ENCODE measurements around the gene TRAM2. TPM values are rescaled to one million over a fixed set of nuclear protein-coding genes. Genes with fewer than 3 reads are reported as not detected.

The TRAM2 gene
- polyA plus RNA-seq, 3 donors: 41.7 to 47.6 (median 46.8) TPM

- peak in 2 of 3 donors; percentile 75 to 83 for DNase-seq (ENCODE audit: low read depth in 3 of 3, low spot score in 2 of 3)
These were observed 18.3 kb upstream of the TRAM2 start for GRCh38 chr6:52595000-52595795.

DNA sequence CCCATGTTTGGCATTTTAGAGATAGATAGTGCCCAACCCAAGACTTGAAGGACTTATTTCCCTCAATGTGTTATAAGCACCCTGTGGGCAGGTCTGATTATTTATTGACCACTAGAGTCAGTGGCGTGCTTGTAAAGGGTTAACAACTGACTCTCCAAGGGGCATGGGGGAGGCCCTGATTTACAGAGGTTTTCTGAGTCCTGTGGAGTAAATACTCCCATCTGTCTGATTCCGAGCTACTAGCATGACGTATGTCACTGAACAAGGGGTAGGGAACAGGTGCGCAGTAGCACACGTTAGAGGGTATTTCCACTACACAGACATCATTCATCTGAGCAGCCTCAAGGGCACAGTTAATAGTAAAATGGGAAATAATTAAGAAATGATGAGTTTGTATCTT is 17.4 kb upstream of the TRAM2 start:
- no peak for DNase-seq (ENCODE audit: low read depth in 3 of 3, low spot score in 2 of 3)

DNA sequence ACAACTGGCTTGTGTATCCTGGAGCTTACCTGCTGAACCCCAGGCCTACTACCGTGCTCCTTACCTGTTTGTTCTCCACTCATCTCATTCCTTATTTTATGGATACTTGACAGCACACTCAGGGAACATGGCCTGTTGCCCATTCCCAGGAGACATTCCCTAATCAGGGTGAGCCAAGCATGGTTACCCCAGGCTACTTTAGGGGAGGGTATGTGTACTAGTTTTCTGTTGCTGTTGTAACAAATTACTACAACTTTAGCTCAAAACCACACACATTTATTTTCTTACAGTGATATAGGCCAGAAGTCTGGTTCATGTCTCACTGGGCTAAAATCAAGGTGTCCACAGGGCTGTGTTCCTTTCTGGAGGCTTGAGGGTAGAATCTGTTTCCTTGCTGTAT is 15.0 kb upstream of the TRAM2 start:
- DNase-seq (ENCODE audit: low read depth in 3 of 3, low spot score in 2 of 3): no peak

DNA sequence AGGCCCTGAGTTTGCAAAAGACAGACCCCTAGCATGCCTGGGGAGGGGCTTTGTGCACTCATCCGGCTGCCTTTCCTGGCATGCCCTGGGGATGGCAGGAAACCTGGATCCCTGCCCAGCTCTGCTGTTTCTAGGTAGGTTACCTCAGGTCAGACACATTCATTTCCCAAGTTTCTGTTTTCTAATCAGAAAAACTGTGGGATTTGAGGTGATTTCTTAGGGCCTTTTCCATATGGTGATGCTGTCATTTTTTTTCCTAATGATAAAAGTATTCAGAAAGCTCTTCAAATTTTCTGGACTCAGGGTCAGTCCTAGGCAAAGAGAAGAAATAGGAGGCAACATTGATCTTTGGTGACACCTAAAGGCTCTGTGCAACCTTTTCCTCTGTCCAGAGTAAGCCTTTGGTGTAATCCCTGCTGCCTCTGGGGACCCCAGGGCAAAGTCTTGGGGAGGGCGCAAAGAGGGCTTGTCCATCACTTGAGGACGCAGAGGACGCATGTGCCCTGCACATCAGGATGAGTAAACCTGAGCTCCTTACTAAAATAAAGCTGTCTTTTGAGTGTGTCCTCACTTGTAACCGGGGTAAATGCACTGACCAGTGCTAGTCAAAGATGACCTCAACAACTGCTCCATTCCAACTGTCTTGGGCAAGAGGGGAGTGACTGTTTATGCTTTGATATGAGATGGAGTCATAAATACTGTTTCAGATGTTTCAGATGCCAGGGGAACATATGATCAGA is 13.5 kb upstream of the TRAM2 start:
- no peak for DNase-seq (ENCODE audit: low read depth in 3 of 3, low spot score in 2 of 3)

DNA sequence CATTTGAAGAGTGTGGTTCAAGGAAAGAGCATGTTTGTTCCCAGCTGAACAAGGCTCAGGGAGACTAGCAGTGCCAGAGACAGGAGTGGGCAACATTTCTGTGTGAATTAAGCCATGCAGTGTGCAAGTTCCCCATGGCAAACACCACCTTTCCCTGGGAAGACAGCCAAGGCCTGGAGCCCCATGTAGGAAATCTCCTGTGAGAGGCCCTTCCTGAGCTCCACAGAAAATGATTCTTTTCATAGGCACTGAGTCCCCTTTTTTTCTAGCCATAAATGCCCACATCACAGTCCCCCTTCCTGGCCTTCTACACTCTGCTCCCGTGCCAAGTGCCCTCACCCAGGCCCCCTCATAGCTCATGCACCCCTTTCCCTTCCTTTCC is 11.8 kb upstream of the TRAM2 start:
- no peak for DNase-seq (ENCODE audit: low read depth in 3 of 3, low spot score in 2 of 3)

DNA sequence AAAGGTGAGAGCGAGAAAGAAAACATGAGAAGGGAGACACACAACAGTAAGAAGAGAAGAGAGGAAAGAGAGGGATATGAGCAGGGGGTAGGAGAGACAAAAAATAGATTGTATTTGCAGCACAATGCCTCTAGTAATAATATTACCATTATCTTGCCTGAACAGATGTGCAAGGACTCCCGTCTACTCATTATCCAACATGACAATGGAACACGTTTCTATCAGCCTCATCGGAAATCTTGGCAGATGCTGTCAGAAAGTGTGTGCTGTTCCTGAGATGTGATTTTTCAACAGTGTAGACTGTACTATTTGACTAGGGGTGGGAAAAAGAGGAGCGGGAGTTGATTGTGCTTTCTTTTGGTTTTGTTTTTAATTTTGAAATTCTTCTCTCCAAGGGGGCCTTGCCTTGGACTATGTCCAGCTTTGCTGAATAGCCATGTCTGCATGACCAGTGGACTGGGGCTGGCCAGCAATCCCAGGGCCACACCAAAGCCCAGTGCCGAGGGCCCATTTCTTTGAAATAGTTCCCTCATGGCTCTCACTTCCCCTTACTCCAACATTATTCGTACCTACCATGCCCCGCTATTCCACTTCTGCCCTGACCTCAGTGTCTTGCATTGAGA is 11.3 kb upstream of the TRAM2 start:
- DNase-seq (ENCODE audit: low read depth in 3 of 3, low spot score in 2 of 3): no peak

DNA sequence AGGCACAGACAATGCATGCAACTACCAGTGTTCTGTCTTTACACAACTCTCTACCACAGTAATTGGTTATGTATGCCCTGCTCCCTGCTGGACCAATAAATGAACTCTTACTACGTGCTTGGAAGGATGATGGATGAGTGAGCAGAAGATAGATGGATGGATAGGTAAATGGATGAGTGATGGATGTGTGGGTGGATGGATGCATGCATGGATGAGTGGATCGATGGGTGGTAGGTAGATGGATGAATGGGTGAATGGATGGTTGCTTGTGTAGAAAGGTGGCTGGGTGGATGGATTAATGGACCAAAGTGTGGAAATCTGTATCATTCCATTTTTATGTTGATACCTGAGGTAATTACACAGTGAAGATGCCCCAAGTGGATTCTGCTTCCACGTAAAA is 10.1 kb upstream of the TRAM2 start:
- no peak for DNase-seq (ENCODE audit: low read depth in 3 of 3, low spot score in 2 of 3)

DNA sequence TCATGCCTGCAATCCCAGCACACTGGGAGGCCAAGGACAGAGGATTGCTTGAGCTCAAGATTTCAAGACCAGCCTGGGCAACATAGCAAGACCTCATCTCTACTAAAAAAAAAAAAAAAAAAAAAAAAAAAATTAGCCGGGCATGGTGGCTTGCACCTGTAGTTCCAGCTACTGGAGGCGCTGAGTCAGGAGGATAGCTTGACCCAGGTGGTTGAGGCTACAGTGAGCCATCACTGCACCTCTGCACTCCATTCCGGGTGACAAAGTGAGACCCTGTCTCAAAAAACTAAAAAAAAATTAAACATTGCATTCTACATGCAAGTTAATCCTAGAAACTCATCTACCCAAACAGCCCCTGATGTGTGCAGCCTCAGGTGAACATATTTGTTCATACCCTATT is 7.3 kb upstream of the TRAM2 start:
- no peak for DNase-seq (ENCODE audit: low read depth in 3 of 3, low spot score in 2 of 3)

- no peak for DNase-seq (ENCODE audit: low read depth in 3 of 3, low spot score in 2 of 3)
These were observed 6.1 kb upstream of the TRAM2 start for GRCh38 chr6:52582996-52583395.

DNA sequence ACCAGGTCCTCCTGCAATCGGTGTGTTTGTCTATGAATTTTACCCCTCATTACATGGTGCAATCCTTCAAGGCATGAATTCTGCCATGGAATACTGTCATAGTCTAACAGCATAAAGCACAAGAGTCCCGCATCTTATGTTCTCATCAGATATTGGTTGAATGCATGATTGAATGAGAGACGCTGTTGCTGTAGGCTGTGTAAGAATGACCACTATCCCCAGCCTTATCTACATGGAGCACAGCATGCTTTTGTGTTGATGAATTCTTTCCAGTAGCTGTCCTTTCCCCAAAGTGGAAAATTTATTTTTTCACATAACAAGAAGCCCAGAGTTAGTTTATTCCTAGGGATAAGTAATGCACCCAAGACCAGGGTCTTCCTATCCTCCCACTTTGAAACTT is 5.6 kb upstream of the TRAM2 start:
- DNase-seq (ENCODE audit: low read depth in 3 of 3, low spot score in 2 of 3): no peak

GRCh38 chr6:52580905-52581304 is 4.0 kb upstream of the TRAM2 start:
- DNase-seq (ENCODE audit: low read depth in 3 of 3, low spot score in 2 of 3): no peak

- no peak for DNase-seq (ENCODE audit: low read depth in 3 of 3, low spot score in 2 of 3)
These were observed 2.3 kb upstream of the TRAM2 start for GRCh38 chr6:52579006-52579660.

DNA sequence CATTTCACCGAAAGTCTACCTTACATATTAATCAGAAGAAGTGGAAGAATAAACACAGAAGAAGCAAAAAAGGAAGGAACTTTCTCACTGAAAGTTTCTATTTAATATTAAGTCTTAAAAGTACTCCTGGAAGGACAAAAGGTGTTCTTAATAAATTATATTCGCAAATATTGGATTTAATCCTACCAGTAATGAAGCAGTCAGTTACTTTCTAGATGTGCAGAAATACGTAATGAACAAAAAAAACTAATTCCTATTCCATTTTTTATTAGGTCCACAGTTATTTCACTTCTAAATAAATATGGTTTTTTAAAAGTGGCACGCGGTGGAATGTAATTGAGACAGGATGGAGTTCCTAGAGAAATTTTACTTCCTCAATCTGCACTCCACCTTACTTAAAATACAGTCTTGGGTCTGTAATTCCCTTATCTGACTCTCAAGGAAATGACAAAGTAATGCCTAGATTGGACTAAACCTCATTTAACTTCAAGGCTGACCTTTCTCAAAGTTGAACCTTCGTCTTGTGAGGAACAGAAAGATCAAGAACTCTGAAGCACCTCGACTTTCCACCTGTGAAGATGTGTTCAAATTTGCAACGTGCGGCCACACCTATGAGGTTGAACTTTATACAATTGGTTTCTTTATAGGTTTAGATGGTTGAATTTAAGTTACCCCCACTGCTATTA is 1.1 kb upstream of the TRAM2 start:
- DNase-seq (ENCODE audit: low read depth in 3 of 3, low spot score in 2 of 3): no peak

GRCh38 chr6:52576392-52577021 is 353 bp downstream of the TRAM2 start:
- no peak for DNase-seq (ENCODE audit: low read depth in 3 of 3, low spot score in 2 of 3)

GRCh38 chr6:52576054-52576391 is 837 bp downstream of the TRAM2 start:
- no peak for DNase-seq (ENCODE audit: low read depth in 3 of 3, low spot score in 2 of 3)

DNA sequence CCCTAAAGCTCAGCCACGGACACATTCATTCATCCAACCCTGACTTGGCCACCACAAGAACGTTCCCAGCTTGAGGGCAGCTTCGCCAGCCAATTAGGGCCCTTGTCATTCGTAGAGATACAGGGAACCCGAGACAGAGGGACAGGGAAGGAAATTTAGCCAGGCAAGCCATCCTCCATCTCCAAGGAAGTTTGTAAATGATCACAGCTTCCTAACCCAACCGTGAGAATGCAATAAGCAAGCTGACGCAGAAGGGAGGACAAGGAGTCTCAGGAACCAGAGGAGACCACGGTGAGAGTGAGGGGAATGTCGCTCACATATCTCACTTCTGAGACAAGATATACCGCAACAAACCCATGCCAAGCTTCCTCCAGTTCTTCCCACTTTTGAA is 1.4 kb downstream of the TRAM2 start:
- no peak for DNase-seq (ENCODE audit: low read depth in 3 of 3, low spot score in 2 of 3)

- no peak for DNase-seq (ENCODE audit: low read depth in 3 of 3, low spot score in 2 of 3)
These were observed 2.0 kb downstream of the TRAM2 start for GRCh38 chr6:52574709-52575501.

DNA sequence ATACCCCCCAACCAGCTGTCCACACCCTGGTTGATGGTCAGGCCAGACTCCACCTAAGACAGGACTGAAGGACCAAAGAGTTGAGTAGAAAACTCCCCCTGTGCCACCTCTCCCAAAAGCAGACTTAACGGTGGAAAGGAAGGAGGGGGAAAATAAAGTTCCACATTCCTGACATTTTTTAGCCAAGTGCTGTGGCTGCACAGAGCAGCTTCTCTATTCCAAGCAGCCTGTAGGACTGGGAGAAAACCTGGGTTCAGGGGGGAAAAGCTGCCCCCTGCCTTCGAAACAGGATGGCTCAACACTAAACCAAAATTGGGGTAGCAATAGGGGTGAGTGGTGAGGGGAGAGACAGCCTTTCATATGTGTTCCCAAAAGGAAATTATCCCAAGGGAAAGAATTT is 3.6 kb downstream of the TRAM2 start:
- no peak for DNase-seq (ENCODE audit: low read depth in 3 of 3, low spot score in 2 of 3)

- DNase-seq (ENCODE audit: low read depth in 3 of 3, low spot score in 2 of 3): no peak
These were observed 4.3 kb downstream of the TRAM2 start for GRCh38 chr6:52572536-52572935.
